CD4-positive, alpha-beta T cell (primary cell): ENCODE data around the gene PPM1H. TPM values are rescaled to one million over a fixed set of nuclear protein-coding genes. Genes with fewer than 3 reads are reported as not detected.

Experiments used
- ATAC-seq: fragments of 200-7000 bp; cut with Tn5 transposase; one replicate; pipeline ENCODE4 v1.10.0; 2022; ENCODE audit warnings: mild to moderate bottlenecking; ENCODE audit not compliant: poor library complexity
- CTCF ChIA-PET: fragments of 350-600 bp; sonication (Branson Sonifier 250); formaldehyde crosslinking; loops from one replicate; lab custom pipeline; 2021; ENCODE audit warnings: antibody characterized with exemption, inconsistent platforms; lab: Charles Lee
- POLR2A ChIA-PET: fragments of 350-600 bp; sonication (Branson Sonifier 250); formaldehyde crosslinking; loops from one replicate; lab custom pipeline; 2021; ENCODE audit warnings: antibody characterized with exemption, inconsistent platforms; lab: Charles Lee
- DNase-seq, 14 experiments: peaks; one replicate each; pipeline ENCODE4 v3.0.0-alpha.2; 2013 to 2020; ENCODE audit warnings: mixed read lengths in 2 of 14
- H3K27ac ChIP-seq, 2 donors: one replicate each; pipeline versions ENCODE4 v1.5.1 to v1.7.0; 2013; ENCODE audit warnings: low read length in 2 of 2, low read depth in 1 of 2, mild to moderate bottlenecking in 1 of 2
- H3K27me3 ChIP-seq, 2 experiments: 1 replicate in 1 of 2; 2 replicates in 1 of 2; pipeline versions ENCODE4 v1.6.1 to v1.7.0; 2013; ENCODE audit warnings: low read length in 2 of 2, control low read depth in 1 of 2, mild to moderate bottlenecking in 1 of 2, moderate library complexity in 1 of 2; ENCODE audit not compliant: insufficient read depth in 2 of 2, control insufficient read depth in 1 of 2
- H3K36me3 ChIP-seq: one replicate; pipeline ENCODE4 v1.6.1; 2013; ENCODE audit warnings: low read length, control low read depth; ENCODE audit not compliant: insufficient read depth
- H3K4me1 ChIP-seq: one replicate; pipeline ENCODE4 v1.6.1; 2013; ENCODE audit warnings: low read length, control low read depth; ENCODE audit not compliant: insufficient read depth
- H3K4me3 ChIP-seq: one replicate; pipeline ENCODE4 v1.5.1; 2013; ENCODE audit warnings: mild to moderate bottlenecking, low read length, moderate library complexity
- H3K9me3 ChIP-seq, 2 experiments: 1 replicate in 1 of 2; 2 replicates in 1 of 2; pipeline versions ENCODE4 v1.6.1 to v1.7.0; 2013; ENCODE audit warnings: low read length in 2 of 2, mild to moderate bottlenecking in 2 of 2, control low read depth in 1 of 2, moderate library complexity in 1 of 2; ENCODE audit not compliant: control insufficient read depth in 1 of 2, insufficient read depth in 1 of 2
- H3K27ac Mint-ChIP-seq: one replicate; pipeline ENCODE4 v1.8.0; 2020; ENCODE audit warnings: mixed read lengths
- H3K27me3 Mint-ChIP-seq: one replicate; pipeline ENCODE4 v1.8.0; 2021; ENCODE audit warnings: mixed read lengths
- H3K36me3 Mint-ChIP-seq: one replicate; pipeline ENCODE4 v1.8.0; 2021; ENCODE audit warnings: low read depth, mixed read lengths
- H3K4me1 Mint-ChIP-seq: one replicate; pipeline ENCODE4 v1.8.0; 2021; ENCODE audit warnings: low read depth, mixed read lengths
- H3K4me3 Mint-ChIP-seq: one replicate; pipeline ENCODE4 v1.8.0; 2020; ENCODE audit warnings: mild to moderate bottlenecking, mixed read lengths
- H3K9me3 Mint-ChIP-seq: one replicate; pipeline ENCODE4 v1.8.0; 2020; ENCODE audit warnings: mixed read lengths
- CTCF ChIP-seq: fragments of 200-600 bp; IDR thresholded peaks from one replicate; pipeline ENCODE4 v1.8.0; 2022; ENCODE audit warnings: antibody characterized with exemption, mild to moderate bottlenecking
- intact Hi-C, 2 experiments: fragments of 100-400 bp; cut with DNase I in 1 of 2; cut with micrococcal nuclease in 1 of 2; formaldehyde crosslinking; loops; one replicate each; pipeline versions ENCODE4 v1.15.1 to v1.9.0; 2023 to 2025; cut with DNase I, micrococcal nuclease
- total RNA-seq, 174 experiments: library from RNA in 2 of 174; stranded (reverse) in 2 of 174; gene quantifications; one replicate each; pipeline ENCODE4 v1.2.3 and lab custom pipeline; 2021 to 2026

Gene PPM1H
- total RNA-seq, 2 experiments from 2014 or later, result not detected

- DNase-seq (no peak), ATAC-seq (no peak)
- no peaks in the 10 kb centered on the region for H3K36me3 Mint-ChIP-seq
- H3K27me3 Mint-ChIP-seq, result peaks cover 12% of the 10 kb centered on the region
- H3K4me1 Mint-ChIP-seq, result no peaks in the 10 kb centered on the region
- Histone ChIP-seq H3K36me3 (no peaks in the 10 kb centered on the region), H3K9me3 (no peaks in the 10 kb centered on the region), H3K27me3 (no peaks in the 10 kb centered on the region), H3K4me1 (no peaks in the 10 kb centered on the region), H3K27ac (no peak overlapping the region), H3K4me3 (no peak overlapping the region)
- H3K4me3 Mint-ChIP-seq, result no peak overlapping the region
- CTCF ChIA-PET, result no interaction called here
- POLR2A ChIA-PET, result no interaction called here
- no peak for TF ChIP-seq CTCF
- no peaks in the 10 kb centered on the region for H3K9me3 Mint-ChIP-seq
- intact Hi-C loops, result no loop called here
- H3K27ac Mint-ChIP-seq, result no peak overlapping the region
Measured at GRCh38 chr12:62751810-62752155, 183.2 kb downstream of the PPM1H start.

GRCh38 chr12:62750941-62751809 is 183.8 kb downstream of the PPM1H start:
- ATAC-seq, result no peak

GRCh38 chr12:62749586-62749985 is 185.4 kb downstream of the PPM1H start:
- no peaks in the 10 kb centered on the region for H3K4me1 ChIP-seq
- no peak for TF ChIP-seq CTCF
- DNase-seq, result no peak
- no peak overlapping the region for H3K27ac ChIP-seq
- Mint-ChIP-seq H3K27ac (no peak overlapping the region), H3K4me3 (no peak overlapping the region), H3K36me3 (no peaks in the 10 kb centered on the region), H3K4me1 (no peaks in the 10 kb centered on the region), H3K9me3 (no peaks in the 10 kb centered on the region), H3K27me3 (peaks cover 12% of the 10 kb centered on the region)
- CTCF ChIA-PET, result no interaction called here
- no peaks in the 10 kb centered on the region for H3K36me3 ChIP-seq
- POLR2A ChIA-PET, result interaction anchor here (1.0 kb wide), 1 partner anchor 147 kb away, joined by 3 read pairs; no protein-coding TSS in a partner anchor
- no peak overlapping the region for H3K4me3 ChIP-seq
- intact Hi-C loops, result no loop called here
- no peak for ATAC-seq
- no peaks in the 10 kb centered on the region for H3K9me3 ChIP-seq
- no peaks in the 10 kb centered on the region for H3K27me3 ChIP-seq

More at GRCh38 chr12:62750941-62751809, 183.8 kb downstream of the PPM1H start:
- ChIA-PET POLR2A (no interaction called here), CTCF (no interaction called here)
- H3K36me3 Mint-ChIP-seq, result no peaks in the 10 kb centered on the region
- Histone ChIP-seq H3K4me1 (no peaks in the 10 kb centered on the region), H3K27me3 (no peaks in the 10 kb centered on the region), H3K9me3 (no peaks in the 10 kb centered on the region), H3K27ac (no peak overlapping the region), H3K4me3 (no peak overlapping the region), H3K36me3 (no peaks in the 10 kb centered on the region)
- no peak for DNase-seq
- no peak for TF ChIP-seq CTCF
- H3K9me3 Mint-ChIP-seq, result no peaks in the 10 kb centered on the region
- intact Hi-C loops, result no loop called here
- peaks cover 12% of the 10 kb centered on the region for H3K27me3 Mint-ChIP-seq
- H3K4me1 Mint-ChIP-seq, result no peaks in the 10 kb centered on the region
- H3K4me3 Mint-ChIP-seq, result no peak overlapping the region
- H3K27ac Mint-ChIP-seq, result no peak overlapping the region
